RWPE1 (cell line): ENCODE data around the gene HGFAC.
A peak's percentile ranks its signal among the peaks of the same experiment; 100 is the strongest.

ENCODE experiments used
- CTCF ChIA-PET: fragments of 350-600 bp; sonication (Branson Sonifier 250); formaldehyde crosslinking; extraction: SDS; loops from one replicate; lab custom pipeline; 2021; lab: Yijun Ruan, JAX
- POLR2A ChIA-PET: fragments of 400-600 bp; formaldehyde crosslinking; extraction: SDS; loops from one replicate; lab custom pipeline; 2020; ENCODE audit warnings: antibody characterized with exemption; ENCODE audit not compliant: low non-redundant PET; lab: Yijun Ruan, JAX
- DNase-seq: peaks from one replicate; pipeline ENCODE4 v3.0.0; 2012; ENCODE audit warnings: low spot score
- H3K27ac ChIP-seq: fragments of 450-650 bp; 2 replicates; pipeline ENCODE4 v1.5.1; 2017
- CTCF ChIP-seq: fragments of 450-650 bp; conservative IDR thresholded peaks from 2 replicates; pipeline ENCODE4 v1.5.1; 2017; ENCODE audit warnings: low read depth, mild to moderate bottlenecking

HGFAC gene

DNA sequence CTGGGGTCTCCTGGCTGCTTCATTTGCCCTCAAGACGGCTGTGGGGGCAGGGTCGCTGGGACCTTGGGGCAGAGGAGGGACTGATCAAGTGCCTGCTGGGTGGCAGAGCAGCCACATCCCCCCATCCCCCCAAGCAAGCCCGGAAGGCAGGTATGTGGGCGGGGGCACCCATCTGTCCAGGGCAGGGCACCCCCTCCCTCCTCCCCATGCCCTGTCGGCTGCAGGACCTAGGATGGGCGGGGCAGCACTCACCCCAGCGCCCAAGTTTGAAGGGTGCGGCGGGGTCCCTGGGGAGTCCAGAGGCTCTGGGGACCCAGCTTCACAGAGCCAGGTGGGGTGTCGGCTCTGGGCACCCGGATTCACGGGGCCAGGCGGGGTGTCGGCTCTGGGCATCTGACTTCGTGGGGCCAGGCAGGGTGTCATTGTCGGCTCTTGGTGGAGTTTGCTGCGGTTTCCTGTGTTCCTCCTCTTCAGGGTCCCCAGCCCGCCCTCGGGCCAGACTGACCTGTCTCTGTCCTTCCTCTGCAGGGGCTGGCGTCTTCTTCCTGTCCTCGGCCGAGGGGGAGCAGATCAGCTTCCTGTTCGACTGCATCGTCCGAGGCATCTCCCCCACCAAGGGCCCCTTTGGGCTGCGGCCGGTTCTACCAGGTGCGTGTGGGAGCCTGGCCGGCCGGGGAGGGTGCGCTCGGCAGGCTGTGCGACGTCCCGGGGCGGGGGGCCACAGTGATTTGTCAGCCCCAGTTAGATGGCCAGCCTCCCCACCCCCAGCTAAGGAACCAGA is 43.4 kb downstream of the HGFAC start:
- CTCF ChIA-PET: interaction anchor here (0.7 kb wide), 1 partner anchor 32 kb away, joined by 4 read pairs; no protein-coding TSS in a partner anchor
- no peak for TF ChIP-seq CTCF
- POLR2A ChIA-PET: no interaction called here
- peak overlapping the region; percentile 91 for H3K27ac ChIP-seq
- DNase-seq: peak; percentile 62

GRCh38 chr4:3485886-3486540 is 44.2 kb downstream of the HGFAC start:
- TF ChIP-seq CTCF: no peak
- DNase-seq: no peak
- ChIA-PET CTCF (interaction anchor here (0.7 kb wide), 1 partner anchor 31 kb away, joined by 4 read pairs; no protein-coding TSS in a partner anchor), POLR2A (no interaction called here)
- peak overlapping the region; percentile 91 for H3K27ac ChIP-seq

- peak overlapping the region; percentile 91 for H3K27ac ChIP-seq
- no peak for DNase-seq
- ChIA-PET POLR2A (no interaction called here), CTCF (no interaction called here)
- no peak for TF ChIP-seq CTCF
Observed at GRCh38 chr4:3486541-3487540, 45.1 kb downstream of the HGFAC start.

DNA sequence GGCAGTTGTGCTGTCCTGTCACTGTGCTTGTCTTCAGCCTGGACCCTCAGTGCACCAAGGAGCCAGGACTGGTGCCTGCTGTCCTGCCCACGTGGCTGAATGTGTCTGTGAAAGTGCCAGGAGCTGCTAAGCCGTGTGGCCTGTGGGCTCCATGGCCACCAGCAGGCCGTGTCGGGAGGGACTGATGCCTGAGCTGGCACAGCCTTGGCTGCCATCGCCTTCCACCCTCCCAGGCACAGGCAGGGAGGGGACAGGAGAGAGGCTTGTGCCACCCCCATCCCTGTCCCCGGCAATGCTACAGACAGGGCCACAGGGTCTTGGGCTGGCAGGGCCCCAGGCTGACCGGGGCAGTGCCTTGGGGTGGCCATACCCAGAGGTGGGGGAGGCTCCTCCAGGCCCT is 46.1 kb downstream of the HGFAC start:
- no peak for TF ChIP-seq CTCF
- ChIA-PET POLR2A (no interaction called here), CTCF (no interaction called here)
- no peak for DNase-seq
- H3K27ac ChIP-seq: peak overlapping the region; percentile 34

DNA sequence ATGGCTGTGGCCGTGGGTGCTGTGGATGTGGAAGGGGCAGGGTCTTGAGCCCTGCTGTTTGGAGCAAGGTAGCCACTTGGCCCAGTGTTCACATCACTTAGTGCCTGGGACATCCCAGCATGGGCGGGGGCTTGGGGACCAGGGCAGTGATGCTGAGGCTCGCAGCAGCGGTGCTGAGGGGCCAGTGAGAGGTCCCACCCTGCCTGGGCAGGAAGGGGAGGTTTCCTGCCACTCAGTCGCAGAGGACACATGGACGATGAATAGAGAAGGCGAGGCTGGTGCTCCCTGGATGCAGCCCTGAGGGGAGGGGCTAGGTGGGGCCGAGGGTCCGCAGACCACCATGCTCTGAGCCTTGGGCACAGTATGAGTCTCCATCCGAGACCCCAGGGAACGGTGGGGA is 47.1 kb downstream of the HGFAC start:
- ChIA-PET POLR2A (no interaction called here), CTCF (no interaction called here)
- DNase-seq: no peak
- no peak for TF ChIP-seq CTCF
- peak overlapping the region; percentile 34 for H3K27ac ChIP-seq

DNA sequence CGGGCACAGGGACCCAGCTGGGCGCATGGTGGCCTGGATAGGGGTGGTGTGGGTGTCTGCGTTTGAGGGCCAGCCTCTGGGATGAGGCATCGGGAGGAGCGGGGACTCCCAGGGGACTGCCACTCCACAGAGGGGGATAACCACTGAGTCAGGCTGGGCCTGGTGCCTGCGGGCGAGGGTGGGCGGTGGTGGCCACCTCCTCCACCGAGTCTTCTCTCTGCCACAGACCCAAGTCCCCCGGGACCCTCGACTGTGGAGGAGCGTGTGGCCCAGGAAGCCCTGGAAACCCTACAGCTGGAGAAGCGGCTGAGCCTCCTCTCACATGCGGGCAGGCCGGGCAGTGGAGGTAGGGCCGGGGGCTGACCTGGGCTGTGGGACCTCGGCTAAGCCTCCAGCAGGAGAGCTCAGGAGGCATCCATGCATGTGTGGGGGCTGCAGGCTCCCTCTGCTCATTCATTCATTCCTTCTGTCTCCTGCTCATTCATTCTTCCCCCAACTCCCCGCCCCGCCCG is 47.7 kb downstream of the HGFAC start:
- CTCF ChIA-PET: no interaction called here
- no peak for TF ChIP-seq CTCF
- peak overlapping the region; percentile 16; the same call in 1 of the 2 replicates for H3K27ac ChIP-seq
- POLR2A ChIA-PET: no interaction called here
- no peak for DNase-seq
